ENCODE data around the gene KIFBP. TPM values are rescaled to one million over a fixed set of nuclear protein-coding genes. Genes with fewer than 3 reads are reported as not detected.
"Not testable (repeated sequence)": the region's sequence is repeated elsewhere in the genome, so short reads cannot be mapped to it uniquely, and the experiment has no call there.

Gene KIFBP
- total RNA-seq, 8 experiments from 2014 or later: 12.9 to 48.0 (median 31.8) TPM

DNA sequence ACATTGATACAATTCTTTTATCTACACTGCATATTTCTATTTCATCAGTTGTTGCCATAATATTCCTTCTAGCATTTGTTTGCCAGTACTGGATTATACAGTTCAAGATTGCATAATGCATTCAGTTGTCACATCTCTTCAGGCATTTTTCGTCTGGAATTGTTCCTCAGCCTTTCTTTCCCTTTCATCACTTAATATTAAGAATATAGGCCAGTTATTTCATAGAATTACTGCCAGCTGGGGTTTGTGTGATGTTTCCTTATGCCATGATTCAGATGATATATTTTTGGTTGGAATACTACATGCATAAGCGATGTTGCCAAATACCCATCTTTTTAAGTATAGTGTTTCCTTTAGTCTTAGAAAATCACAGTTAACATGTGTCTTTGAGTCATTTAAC, 20.8 kb downstream of the KIFBP start:
- ATAC-seq (replicated peaks in 6 of 8): no peak
- in situ Hi-C loops (cut with MboI; ENCODE audit: low pct_unique_long_range_greater_than_20kb in 2 of 9, low sequenced_read_pairs in 9 of 9, unreplicated experiment in 9 of 9): loop anchor here in 1 of 9 experiments (25.0 kb wide), 2 partner anchors 103 to 403 kb away; partner anchors contain the start of genes TACR2 and VPS26A
- Histone ChIP-seq H3K27ac (no peak overlapping the region), H3K4me3 (no peak overlapping the region), H3K4me1 (replicated peaks in 1 of 2) (no peaks in the 10 kb centered on the region)
- WGBS, 10 experiments: 50 to 100% (median 94%) methylated on average over 1 to 2 of the region's 2 CpGs

GRCh38 chr10:69010151-69010640, 21.6 kb downstream of the KIFBP start:
- Histone ChIP-seq H3K27ac (no peak overlapping the region), H3K4me3 (no peak overlapping the region), H3K4me1 (replicated peaks in 1 of 2) (no peaks in the 10 kb centered on the region)
- ATAC-seq (replicated peaks in 6 of 8): no peak
- in situ Hi-C loops (cut with MboI; ENCODE audit: low pct_unique_long_range_greater_than_20kb in 2 of 9, low sequenced_read_pairs in 9 of 9, unreplicated experiment in 9 of 9): loop anchor here in 1 of 9 experiments (25.0 kb wide), 2 partner anchors 102 to 402 kb away; partner anchors contain the start of genes TACR2 and VPS26A
- 0 to 67% (median 34%) methylated on average over 1 of the region's 1 CpG; no CpG with 5 or more reads in 2 of the 10 experiments for WGBS, 10 experiments

- H3K27ac ChIP-seq; H3K4me1 ChIP-seq (replicated peaks in 1 of 2); H3K4me3 ChIP-seq; ATAC-seq (replicated peaks in 6 of 8): not testable (repeated sequence)
- 88 to 100% (median 100%) methylated on average over 1 to 2 of the region's 2 CpGs; no CpG with 5 or more reads in 4 of the 10 experiments for WGBS, 10 experiments
- in situ Hi-C loops (cut with MboI; ENCODE audit: low pct_unique_long_range_greater_than_20kb in 2 of 9, low sequenced_read_pairs in 9 of 9, unreplicated experiment in 9 of 9): loop anchor here in 1 of 9 experiments (25.0 kb wide), 2 partner anchors 100 to 400 kb away; partner anchors contain the start of genes TACR2 and VPS26A
Observed at GRCh38 chr10:69012778-69013177, 24.2 kb downstream of the KIFBP start.

DNA sequence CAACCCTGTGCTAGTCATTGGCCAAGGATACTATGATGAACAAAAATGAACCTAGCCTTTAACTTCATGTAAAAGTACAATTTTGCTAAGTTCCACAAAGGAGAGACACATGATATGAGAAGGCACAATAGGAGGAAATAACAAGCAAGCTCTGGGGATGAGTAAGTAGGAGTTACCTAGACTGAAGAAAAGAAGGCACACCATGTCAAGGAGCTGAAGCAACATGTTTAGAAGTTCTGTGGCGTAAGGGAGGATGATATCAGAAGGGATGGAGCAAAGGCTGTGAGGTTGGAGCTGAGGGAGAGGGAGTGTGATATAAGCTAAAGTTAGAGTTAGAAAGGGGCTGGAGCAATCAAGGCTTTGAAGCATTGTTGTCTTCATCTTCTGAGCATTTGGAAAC, 25.6 kb downstream of the KIFBP start:
- Histone ChIP-seq H3K4me1 (replicated peaks in 1 of 2) (no peaks in the 10 kb centered on the region), H3K4me3 (no peak overlapping the region), H3K27ac (no peak overlapping the region)
- 86 to 100% (median 100%) methylated on average over 1 of the region's 1 CpG; no CpG with 5 or more reads in 2 of the 10 experiments for WGBS, 10 experiments
- in situ Hi-C loops (cut with MboI; ENCODE audit: low pct_unique_long_range_greater_than_20kb in 2 of 9, low sequenced_read_pairs in 9 of 9, unreplicated experiment in 9 of 9): loop anchor here in 1 of 9 experiments (25.0 kb wide), 2 partner anchors 98 to 398 kb away; partner anchors contain the start of genes TACR2 and VPS26A
- ATAC-seq (replicated peaks in 6 of 8): no peak

- WGBS, 10 experiments: 67 to 100% (median 78%) methylated on average over 1 to 3 of the region's 3 CpGs; no CpG with 5 or more reads in 4 of the 10 experiments
- in situ Hi-C loops (cut with MboI; ENCODE audit: low pct_unique_long_range_greater_than_20kb in 2 of 9, low sequenced_read_pairs in 9 of 9, unreplicated experiment in 9 of 9): loop anchor here in 1 of 9 experiments (25.0 kb wide), 2 partner anchors 94 to 394 kb away; partner anchors contain the start of genes TACR2 and VPS26A
- no peak for ATAC-seq (replicated peaks in 6 of 8)
Observed at GRCh38 chr10:69018613-69019012, 30.0 kb downstream of the KIFBP start.

DNA sequence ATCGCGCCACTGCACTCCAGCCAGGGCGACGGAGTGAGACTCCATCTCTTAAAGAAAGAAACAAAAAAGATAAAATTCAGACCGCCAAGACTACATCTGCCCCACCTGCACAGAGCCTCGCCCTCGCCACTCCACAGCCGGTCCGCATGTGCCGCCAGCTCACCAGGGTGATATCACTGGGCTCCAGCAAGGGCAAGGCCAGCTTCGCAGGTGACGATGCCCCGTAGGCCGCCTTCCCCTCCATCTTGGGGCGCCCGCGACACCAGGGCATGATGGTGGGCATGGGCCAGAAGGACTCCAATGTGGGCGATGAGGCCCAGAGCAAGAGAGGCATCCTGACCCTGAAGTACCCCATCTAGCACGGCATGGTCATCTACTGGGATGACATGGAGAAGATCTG, 34.0 kb downstream of the KIFBP start:
- 87 to 100% (median 93%) methylated on average over 4 to 9 of the region's 19 CpGs; no CpG with 5 or more reads in 5 of the 10 experiments for WGBS, 10 experiments
- in situ Hi-C loops (cut with MboI; ENCODE audit: low pct_unique_long_range_greater_than_20kb in 2 of 9, low sequenced_read_pairs in 9 of 9, unreplicated experiment in 9 of 9): loop anchor here in 1 of 9 experiments (25.0 kb wide), 2 partner anchors 90 to 390 kb away; partner anchors contain the start of genes TACR2 and VPS26A

More at GRCh38 chr10:69018613-69019012, 30.0 kb downstream of the KIFBP start:
- H3K27ac ChIP-seq: no peak overlapping the region
- H3K4me3 ChIP-seq: no peak overlapping the region
- H3K4me1 ChIP-seq (replicated peaks in 1 of 2): no peaks in the 10 kb centered on the region

DNA sequence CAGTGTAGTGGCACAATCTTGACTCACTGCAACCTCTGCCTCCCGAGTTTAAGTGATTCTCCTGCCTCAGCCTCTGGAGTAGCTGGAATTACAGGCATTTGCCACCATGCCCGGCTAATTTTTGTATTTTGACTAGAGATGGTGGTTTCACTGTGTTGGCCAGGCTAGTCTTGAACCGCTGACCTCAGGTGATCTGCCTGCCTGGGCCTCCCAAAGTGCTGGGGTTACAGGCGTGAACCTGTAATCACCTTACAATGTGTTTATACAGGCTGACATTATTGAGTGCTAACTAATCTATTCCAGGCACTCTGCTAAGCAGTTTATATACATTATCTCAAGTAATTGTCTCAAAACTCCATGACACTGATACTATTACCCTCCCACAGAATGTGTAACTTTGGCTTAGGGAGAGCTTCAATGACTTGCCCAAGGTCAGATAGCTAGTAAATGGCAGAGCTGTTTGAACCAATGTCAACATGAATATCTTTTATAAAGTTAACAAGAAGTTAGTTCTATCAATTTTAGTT, 36.8 kb downstream of the KIFBP start:
- H3K4me1 ChIP-seq (replicated peaks in 1 of 2): no peaks in the 10 kb centered on the region
- no peak overlapping the region for H3K27ac ChIP-seq
- ATAC-seq (replicated peaks in 6 of 8): no peak
- no peak overlapping the region for H3K4me3 ChIP-seq
- 0 to 90% (median 57%) methylated on average over 1 to 3 of the region's 4 CpGs; no CpG with 5 or more reads in 1 of the 10 experiments for WGBS, 10 experiments
- in situ Hi-C loops (cut with MboI; ENCODE audit: low pct_unique_long_range_greater_than_20kb in 2 of 9, low sequenced_read_pairs in 9 of 9, unreplicated experiment in 9 of 9): no loop called here

More for the DNA sequence above, 34.0 kb downstream of the KIFBP start:
- H3K4me1 ChIP-seq (replicated peaks in 1 of 2): no peaks in the 10 kb centered on the region
- ATAC-seq (replicated peaks in 6 of 8): no peak
- no peak overlapping the region for H3K4me3 ChIP-seq
- no peak overlapping the region for H3K27ac ChIP-seq

DNA sequence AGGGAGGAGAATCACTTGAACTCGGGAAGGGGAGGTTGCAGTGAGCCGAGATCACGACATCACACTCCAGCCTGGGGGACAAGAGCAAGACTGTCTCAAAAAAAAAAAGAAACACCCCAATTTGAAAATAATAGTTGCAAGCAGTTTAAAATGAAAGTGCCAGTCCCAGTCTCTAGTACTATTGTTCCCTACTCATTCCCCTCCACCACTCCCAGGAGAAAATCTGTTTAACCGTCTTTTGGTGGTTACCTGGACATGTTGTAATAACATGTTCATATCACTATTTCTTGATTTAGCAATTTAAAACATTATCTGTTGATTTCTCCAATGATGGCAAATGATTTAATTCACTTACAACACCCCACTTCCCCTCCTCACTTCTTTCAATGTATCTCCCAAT, 44.7 kb downstream of the KIFBP start:
- WGBS, 10 experiments: 0 to 94% (median 79%) methylated on average over 1 to 4 of the region's 4 CpGs; no CpG with 5 or more reads in 2 of the 10 experiments
- in situ Hi-C loops (cut with MboI; ENCODE audit: low pct_unique_long_range_greater_than_20kb in 2 of 9, low sequenced_read_pairs in 9 of 9, unreplicated experiment in 9 of 9): no loop called here

GRCh38 chr10:69037489-69037888, 48.9 kb downstream of the KIFBP start:
- Histone ChIP-seq H3K4me1 (replicated peaks in 1 of 2) (no peaks in the 10 kb centered on the region), H3K27ac (no peak overlapping the region), H3K4me3 (no peak overlapping the region)
- ATAC-seq (replicated peaks in 6 of 8): no peak
- WGBS, 10 experiments: 71 to 100% (median 85%) methylated on average over 1 of the region's 1 CpG; no CpG with 5 or more reads in 4 of the 10 experiments
- in situ Hi-C loops (cut with MboI; ENCODE audit: low pct_unique_long_range_greater_than_20kb in 2 of 9, low sequenced_read_pairs in 9 of 9, unreplicated experiment in 9 of 9): no loop called here

More for the DNA sequence above, 44.7 kb downstream of the KIFBP start:
- ATAC-seq (replicated peaks in 6 of 8): no peak
- Histone ChIP-seq H3K27ac (no peak overlapping the region), H3K4me1 (replicated peaks in 1 of 2) (no peaks in the 10 kb centered on the region), H3K4me3 (no peak overlapping the region)

DNA sequence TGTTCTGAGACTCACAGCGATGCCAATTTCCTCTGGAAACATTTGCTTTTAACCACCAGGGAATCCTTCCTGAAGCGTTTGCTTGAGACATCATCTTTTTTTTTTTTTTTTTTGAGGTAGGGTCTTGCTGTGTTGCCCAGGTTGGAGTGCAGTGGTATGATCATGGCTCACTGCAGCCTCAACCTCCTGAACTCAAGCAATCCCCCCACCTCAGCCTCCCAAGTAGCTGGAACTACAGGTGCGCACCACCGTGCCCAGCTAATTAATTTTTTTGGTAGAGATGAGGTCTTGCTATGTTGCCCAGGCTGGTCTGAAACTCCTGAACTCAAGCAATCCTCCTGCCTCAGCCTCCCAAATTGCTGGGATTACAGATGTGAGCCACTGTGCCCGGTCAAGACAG, 52.3 kb downstream of the KIFBP start:
- H3K27ac ChIP-seq; in situ Hi-C loops (cut with MboI; ENCODE audit: low pct_unique_long_range_greater_than_20kb in 2 of 9, low sequenced_read_pairs in 9 of 9, unreplicated experiment in 9 of 9); ATAC-seq (replicated peaks in 6 of 8); H3K4me3 ChIP-seq; H3K4me1 ChIP-seq (replicated peaks in 1 of 2): not testable (repeated sequence)
- 67 to 100% (median 83%) methylated on average over 1 to 4 of the region's 5 CpGs; no CpG with 5 or more reads in 5 of the 10 experiments for WGBS, 10 experiments

GRCh38 chr10:69042417-69042816, 53.8 kb downstream of the KIFBP start:
- in situ Hi-C loops (cut with MboI; ENCODE audit: low pct_unique_long_range_greater_than_20kb in 2 of 9, low sequenced_read_pairs in 9 of 9, unreplicated experiment in 9 of 9): no loop called here
- 77 to 100% (median 95%) methylated on average over 1 to 4 of the region's 5 CpGs; no CpG with 5 or more reads in 6 of the 10 experiments for WGBS, 10 experiments
- Histone ChIP-seq H3K4me3 (no peak overlapping the region), H3K4me1 (replicated peaks in 1 of 2) (no peaks in the 10 kb centered on the region), H3K27ac (no peak overlapping the region)
- no peak for ATAC-seq (replicated peaks in 6 of 8)

- H3K27ac ChIP-seq: no peak overlapping the region
- 50 to 100% (median 87%) methylated on average over 1 to 4 of the region's 6 CpGs; no CpG with 5 or more reads in 3 of the 10 experiments for WGBS, 10 experiments
- no peak for ATAC-seq (replicated peaks in 6 of 8)
- in situ Hi-C loops (cut with MboI; ENCODE audit: low pct_unique_long_range_greater_than_20kb in 2 of 9, low sequenced_read_pairs in 9 of 9, unreplicated experiment in 9 of 9): no loop called here
- H3K4me1 ChIP-seq (replicated peaks in 1 of 2): no peaks in the 10 kb centered on the region
- no peak overlapping the region for H3K4me3 ChIP-seq
Observed at GRCh38 chr10:69042838-69043237, 54.2 kb downstream of the KIFBP start.

GRCh38 chr10:69043931-69044531, 55.4 kb downstream of the KIFBP start:
- in situ Hi-C loops (cut with MboI; ENCODE audit: low pct_unique_long_range_greater_than_20kb in 2 of 9, low sequenced_read_pairs in 9 of 9, unreplicated experiment in 9 of 9): no loop called here
- no peak for ATAC-seq (replicated peaks in 6 of 8)
- H3K4me1 ChIP-seq (replicated peaks in 1 of 2): no peaks in the 10 kb centered on the region

More at GRCh38 chr10:69043931-69044531, 55.4 kb downstream of the KIFBP start:
- H3K27ac ChIP-seq: no peak overlapping the region
- WGBS, 10 experiments: 0 to 100% (median 77%) methylated on average over 1 to 4 of the region's 10 CpGs; no CpG with 5 or more reads in 2 of the 10 experiments
- H3K4me3 ChIP-seq: no peak overlapping the region
